Fibroblast of the conjunctiva (primary cell): ENCODE results near the gene FLT1.

Source experiments
- DNase-seq: peaks from one replicate; pipeline ENCODE4 v3.0.0-alpha.2; 2010; ENCODE audit warnings: low read depth

The FLT1 gene

GRCh38 chr13:28379371-28380083, 115.4 kb downstream of the FLT1 start:
- DNase-seq, result no peak

DNA sequence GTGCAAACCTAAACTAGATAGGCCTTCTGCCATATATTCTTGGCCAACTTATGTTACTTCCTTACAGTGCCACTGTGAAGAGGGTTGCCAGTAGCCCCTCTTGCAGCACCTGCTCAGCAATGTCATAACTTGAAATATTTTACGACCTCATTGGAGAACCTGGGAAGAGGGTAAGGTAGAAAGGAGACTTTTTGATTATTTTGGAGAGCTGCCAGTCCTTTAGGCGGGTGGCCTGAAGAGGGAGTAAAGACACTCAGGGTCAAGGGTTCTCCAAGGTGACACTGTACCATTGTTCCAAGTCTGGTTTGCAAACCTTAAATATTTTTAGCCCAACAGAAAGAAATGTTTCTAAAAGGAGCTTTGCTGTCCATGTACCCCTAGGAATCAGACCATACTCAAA, 118.3 kb downstream of the FLT1 start:
- DNase-seq, result no peak

GRCh38 chr13:28375250-28375930, 119.5 kb downstream of the FLT1 start:
- no peak for DNase-seq

- DNase-seq, result no peak
These were observed 121.1 kb downstream of the FLT1 start for GRCh38 chr13:28373810-28374209.

DNA sequence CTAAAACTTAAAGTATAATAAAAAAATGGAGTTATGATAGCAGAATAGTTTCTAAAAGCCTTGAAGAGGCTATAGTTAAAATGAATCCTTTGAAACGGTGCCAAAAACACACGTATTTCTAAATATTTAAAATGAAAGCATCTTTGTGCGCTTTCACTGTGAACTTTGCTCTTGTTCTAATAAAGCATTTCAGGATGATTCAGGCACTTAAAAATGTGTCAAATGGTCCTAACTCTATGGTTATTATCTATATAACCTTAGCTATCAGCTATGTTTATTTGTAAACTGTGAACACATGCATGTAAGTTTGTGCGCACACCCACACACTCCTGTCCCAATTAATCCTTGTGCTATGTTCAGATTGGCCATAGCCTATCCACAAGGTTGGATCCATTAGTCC, 124.5 kb downstream of the FLT1 start:
- DNase-seq, result no peak

DNA sequence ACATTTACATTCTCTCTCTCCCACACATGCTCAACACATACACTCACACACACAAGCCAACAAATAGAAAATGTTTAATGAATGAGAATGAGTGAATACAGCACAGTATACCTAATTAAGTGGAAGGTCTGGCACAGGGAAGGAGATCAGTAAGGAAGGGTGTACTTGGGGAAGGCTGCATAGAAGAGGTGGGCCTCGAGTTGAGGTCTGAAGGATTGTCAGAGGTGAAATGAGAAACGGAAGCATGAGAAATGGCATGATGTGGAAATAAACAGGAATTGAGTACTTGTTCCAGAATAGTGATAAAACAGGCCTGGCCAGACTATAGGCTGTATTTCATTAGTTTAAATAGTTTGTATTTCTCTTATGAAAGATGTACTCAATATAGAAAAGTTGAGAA, 136.2 kb downstream of the FLT1 start:
- DNase-seq, result no peak

- no peak for DNase-seq
These were observed 137.0 kb downstream of the FLT1 start for GRCh38 chr13:28357911-28358433.

- no peak for DNase-seq
These were observed 137.6 kb downstream of the FLT1 start for GRCh38 chr13:28357247-28357825.

GRCh38 chr13:28356561-28357021, 138.3 kb downstream of the FLT1 start:
- no peak for DNase-seq

GRCh38 chr13:28355822-28356371, 139.0 kb downstream of the FLT1 start:
- DNase-seq, result peak; percentile 13

GRCh38 chr13:28355046-28355821, 139.7 kb downstream of the FLT1 start:
- DNase-seq, result no peak

DNA sequence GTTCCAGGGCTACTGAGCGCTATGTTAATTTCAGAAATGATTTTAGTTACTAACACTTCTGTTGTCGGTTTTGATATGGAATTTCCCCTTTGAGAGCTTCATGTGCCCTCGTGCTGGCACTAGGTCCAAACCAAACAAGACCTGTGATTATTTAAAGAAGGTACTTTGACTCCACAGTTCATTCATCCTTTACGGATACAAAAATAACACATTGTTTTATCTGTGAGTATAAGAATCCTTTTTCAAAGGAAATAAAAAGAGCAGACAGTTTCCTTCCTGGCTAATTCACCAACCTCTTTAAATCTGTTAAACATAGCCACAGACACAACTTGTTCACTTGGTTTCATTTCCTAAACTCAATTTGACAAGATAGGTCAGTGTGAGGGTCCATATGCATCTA, 141.2 kb downstream of the FLT1 start:
- no peak for DNase-seq

DNA sequence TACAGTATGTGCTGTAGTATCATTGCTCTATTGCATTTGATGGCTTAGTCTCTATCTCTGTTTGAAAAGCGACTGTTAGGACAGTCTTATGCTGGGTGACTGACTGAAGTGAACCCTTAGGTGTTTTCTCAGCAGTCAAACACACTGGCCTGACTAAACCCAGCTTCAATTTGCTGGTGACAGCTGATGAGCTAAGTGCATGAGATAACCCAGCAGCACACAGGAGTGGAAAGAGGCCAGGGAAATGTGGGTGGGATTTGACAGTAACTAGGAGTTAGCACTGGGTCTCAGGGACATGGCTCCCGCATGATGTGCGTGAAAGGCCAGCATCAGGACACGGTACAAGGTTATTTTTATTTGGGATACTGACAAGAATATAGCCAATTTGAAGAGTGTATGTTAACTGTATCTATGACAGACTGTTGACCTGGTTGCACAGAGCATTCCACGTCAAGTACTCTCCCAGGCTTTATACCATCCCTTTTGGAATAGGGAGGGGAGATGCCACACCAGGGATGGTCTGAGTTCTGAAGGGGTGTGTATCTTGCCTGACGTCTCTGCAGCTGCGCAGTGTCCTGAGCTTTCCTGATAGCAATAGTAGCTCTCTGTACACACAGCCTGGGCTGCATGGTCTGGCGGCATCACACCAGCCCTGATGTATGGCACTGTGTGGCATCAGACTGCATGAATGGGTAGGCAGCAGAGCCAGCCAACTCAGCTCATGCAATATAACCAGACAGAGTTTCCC, 144.8 kb downstream of the FLT1 start:
- no peak for DNase-seq

DNA sequence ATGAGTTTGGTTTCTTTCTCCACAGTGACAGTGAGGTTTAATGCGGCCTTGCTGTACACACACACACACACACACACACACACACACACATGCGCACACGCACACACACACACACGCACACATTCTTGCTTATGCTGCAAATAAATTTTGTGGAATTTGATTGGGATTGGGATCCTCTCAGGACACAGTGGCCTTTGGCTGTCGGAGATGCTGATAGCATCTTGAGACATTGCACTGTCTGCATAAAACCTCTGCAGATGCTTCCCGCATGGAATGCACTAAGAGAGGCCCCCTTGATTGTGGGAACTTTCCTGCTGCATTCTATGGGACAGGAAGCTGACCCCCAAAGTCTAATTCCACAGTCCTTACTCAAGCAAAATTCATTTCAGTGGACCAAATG, 145.6 kb downstream of the FLT1 start:
- no peak for DNase-seq

- DNase-seq, result no peak
These were observed 147.2 kb downstream of the FLT1 start for GRCh38 chr13:28347456-28348371.

DNA sequence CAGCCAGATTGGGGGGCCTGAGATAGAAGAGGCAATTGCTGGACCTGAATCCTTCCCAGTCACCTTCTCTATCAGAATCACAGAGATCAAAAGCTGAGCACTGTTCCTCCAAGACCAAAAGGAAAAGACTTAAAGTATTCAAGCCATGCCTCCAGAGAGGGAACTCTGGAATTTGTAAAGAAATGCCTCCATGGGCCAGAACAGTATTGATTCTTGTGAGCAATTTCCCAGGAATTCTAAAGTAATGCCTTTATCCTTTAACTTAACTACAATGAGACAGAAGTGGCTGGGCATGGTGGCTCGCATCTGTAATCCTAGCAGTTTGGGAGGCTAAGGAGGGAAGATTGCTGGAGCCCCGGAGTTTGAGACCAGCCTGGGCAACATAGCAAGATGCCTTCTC, 148.8 kb downstream of the FLT1 start:
- no peak for DNase-seq

DNA sequence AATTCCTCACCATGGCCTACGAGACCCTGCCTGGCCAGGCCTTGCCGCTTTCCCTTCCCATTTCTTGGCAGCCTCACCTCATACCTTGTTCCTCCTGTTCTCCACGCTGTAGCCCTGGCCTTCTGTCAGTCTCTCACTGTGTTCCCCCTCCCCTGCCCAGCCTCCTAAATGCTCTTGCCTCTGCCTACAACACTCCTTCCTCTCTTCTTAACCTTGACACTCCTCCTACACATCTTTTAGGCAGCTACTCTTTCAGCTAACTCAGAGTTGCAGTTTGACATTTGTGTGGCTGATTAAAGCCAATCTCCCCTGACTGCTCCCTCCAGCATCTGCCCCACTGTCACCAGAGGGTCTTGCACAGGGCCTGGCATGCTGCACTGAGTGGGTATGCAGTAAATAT, 150.8 kb downstream of the FLT1 start:
- DNase-seq, result no peak

DNA sequence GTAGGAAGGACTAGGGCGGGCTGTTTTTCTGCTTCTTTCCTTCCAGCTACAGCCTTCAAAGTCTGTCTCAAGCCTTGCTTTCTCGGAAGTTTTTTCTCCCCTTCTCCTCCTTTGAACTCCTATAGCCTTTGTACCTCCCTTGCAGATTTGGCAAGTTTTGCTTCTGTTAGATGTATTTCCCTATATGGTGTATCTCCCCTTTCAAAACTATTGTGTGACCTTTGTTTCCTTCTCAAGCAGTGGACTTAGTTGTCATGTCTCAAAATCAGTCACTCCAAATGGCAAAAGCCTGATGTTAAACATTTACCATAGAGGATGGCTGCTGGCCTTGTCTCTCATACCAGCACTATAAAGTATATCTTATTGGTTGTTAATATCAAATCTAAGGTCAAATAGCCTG, 152.7 kb downstream of the FLT1 start:
- no peak for DNase-seq

- no peak for DNase-seq
These were observed 154.6 kb downstream of the FLT1 start for GRCh38 chr13:28340272-28340793.

- DNase-seq, result no peak
These were observed 155.5 kb downstream of the FLT1 start for GRCh38 chr13:28339419-28339818.
